GM23338 (cell line): ENCODE results near the gene ATF7. TPM values are rescaled to one million over a fixed set of nuclear protein-coding genes. Genes with fewer than 3 reads are reported as not detected.

Experiments used
- ATAC-seq: fragments of 200-7000 bp; cut with Tn5 transposase; 3 replicates; pipeline ENCODE4 v1.9.1; 2020
- DNase-seq: peaks from one replicate; pipeline ENCODE4 v3.0.0-alpha.2; 2015; ENCODE audit warnings: low spot score
- H2AFZ ChIP-seq: fragments of 200-600 bp; sonication (generic); 2 replicates; pipeline ENCODE4 v1.8.0; 2016; ENCODE audit warnings: antibody characterized with exemption, mild to moderate bottlenecking, moderate library complexity
- H3F3A ChIP-seq: fragments of 200-600 bp; sonication (generic); replicated peaks from 2 replicates; pipeline ENCODE4 v1.8.0; 2017; ENCODE audit warnings: antibody characterized with exemption, mixed run types, low read depth
- H3K27ac ChIP-seq: fragments of 200-600 bp; sonication (generic); 2 replicates; pipeline ENCODE4 v1.6.1; 2016; ENCODE audit warnings: low read depth
- H3K27me3 ChIP-seq: fragments of 200-600 bp; sonication (generic); 2 replicates; pipeline ENCODE4 v1.8.0; 2016; ENCODE audit warnings: mild to moderate bottlenecking, mixed run types, moderate library complexity; ENCODE audit not compliant: insufficient read depth
- H3K36me3 ChIP-seq: fragments of 200-600 bp; sonication (generic); 2 replicates; pipeline ENCODE4 v1.8.0; 2016; ENCODE audit warnings: mild to moderate bottlenecking; ENCODE audit not compliant: insufficient read depth
- H3K4me1 ChIP-seq: fragments of 200-600 bp; sonication (generic); 2 replicates; pipeline ENCODE4 v1.8.0; 2016; ENCODE audit warnings: mild to moderate bottlenecking, moderate library complexity; ENCODE audit not compliant: insufficient read depth
- H3K4me2 ChIP-seq: fragments of 200-600 bp; sonication (generic); 2 replicates; pipeline ENCODE4 v1.7.1; 2017; ENCODE audit warnings: mixed run types
- H3K4me3 ChIP-seq: fragments of 200-600 bp; sonication (generic); 2 replicates; pipeline ENCODE4 v1.6.1; 2016; ENCODE audit warnings: mixed run types
- H3K79me2 ChIP-seq: fragments of 200-600 bp; sonication (generic); replicated peaks from 2 replicates; pipeline ENCODE4 v1.8.0; 2017; ENCODE audit warnings: mild to moderate bottlenecking; ENCODE audit not compliant: insufficient read depth
- H3K9me2 ChIP-seq: fragments of 200-600 bp; sonication (generic); 2 replicates; pipeline ENCODE4 v1.8.0; 2017; ENCODE audit not compliant: insufficient read depth
- H4K20me1 ChIP-seq: fragments of 200-600 bp; sonication (generic); replicated peaks from 2 replicates; pipeline ENCODE4 v1.8.0; 2017; ENCODE audit warnings: mild to moderate bottlenecking; ENCODE audit not compliant: insufficient read depth
- H3K27ac Mint-ChIP-seq: 2 replicates; pipeline ENCODE4 v1.8.0; 2020; ENCODE audit warnings: inconsistent platforms, mild to moderate bottlenecking, moderate library complexity, mixed read lengths
- H3K27me3 Mint-ChIP-seq: 3 replicates; pipeline ENCODE4 v1.8.0; 2022; ENCODE audit warnings: low read depth, mild to moderate bottlenecking, moderate library complexity, mixed read lengths, inconsistent platforms; ENCODE audit not compliant: insufficient read depth, poor library complexity
- H3K36me3 Mint-ChIP-seq: 3 replicates; pipeline ENCODE4 v1.8.0; 2021; ENCODE audit warnings: low read depth, mild to moderate bottlenecking, inconsistent platforms, moderate library complexity, mixed read lengths
- H3K4me1 Mint-ChIP-seq: 3 replicates; pipeline ENCODE4 v1.8.0; 2020; ENCODE audit warnings: mild to moderate bottlenecking, inconsistent platforms, mixed read lengths
- H3K4me3 Mint-ChIP-seq: 3 replicates; pipeline ENCODE4 v1.8.0; 2021; ENCODE audit warnings: moderate library complexity, mild to moderate bottlenecking, inconsistent platforms, mixed read lengths
- H3K9me3 Mint-ChIP-seq: 3 replicates; pipeline ENCODE4 v1.8.0; 2020; ENCODE audit warnings: moderate library complexity, mild to moderate bottlenecking, inconsistent platforms, mixed read lengths
- CREB1 ChIP-seq: fragments of 250-450 bp; sonication (Bioruptor Pico); IDR thresholded peaks from 2 replicates; pipeline ENCODE4 v1.5.0; 2020; ENCODE audit warnings: low read depth, mild to moderate bottlenecking, moderate library complexity
- EZH2 ChIP-seq: fragments of 200-600 bp; sonication (generic); IDR thresholded peaks from one replicate; pipeline ENCODE4 v1.8.0; 2017; ENCODE audit warnings: antibody characterized with exemption, mild to moderate bottlenecking, low read depth; ENCODE audit not compliant: unreplicated experiment
- EZH2phosphoT487 ChIP-seq: fragments of 200-600 bp; sonication (generic); IDR thresholded peaks from one replicate; pipeline ENCODE4 v1.8.1; 2018; ENCODE audit warnings: antibody characterized with exemption; ENCODE audit not compliant: unreplicated experiment
- JUNB ChIP-seq: IDR thresholded peaks from one replicate; pipeline ENCODE4 v1.6.1; 2016; ENCODE audit warnings: antibody characterized with exemption; ENCODE audit not compliant: unreplicated experiment
- NANOG ChIP-seq: IDR thresholded peaks from 2 replicates; pipeline ENCODE4 v1.6.1; 2016; ENCODE audit warnings: antibody characterized with exemption, borderline replicate concordance
- POLR2AphosphoS5 ChIP-seq: IDR thresholded peaks from 2 replicates; pipeline ENCODE4 v1.6.1; 2016; ENCODE audit warnings: antibody characterized with exemption, low read depth
- REST ChIP-seq: IDR thresholded peaks from one replicate; pipeline ENCODE4 v1.6.1; 2018; ENCODE audit warnings: antibody characterized with exemption; ENCODE audit not compliant: unreplicated experiment
- STAT1 ChIP-seq: IDR thresholded peaks from one replicate; pipeline ENCODE4 v1.6.1; 2016; ENCODE audit warnings: antibody characterized with exemption; ENCODE audit not compliant: unreplicated experiment
- ZNF114 ChIP-seq: fragments of 250-450 bp; sonication (Bioruptor Pico); IDR thresholded peaks from 2 replicates; pipeline ENCODE4 v1.5.0; 2020; ENCODE audit warnings: mild to moderate bottlenecking, moderate library complexity
- ZNF331 ChIP-seq: fragments of 250-450 bp; sonication (Bioruptor Pico); IDR thresholded peaks from 2 replicates; pipeline ENCODE4 v1.5.0; 2020; ENCODE audit warnings: low read depth, mild to moderate bottlenecking, moderate library complexity
- polyA plus RNA-seq: library from polyadenylated mRNA; unstranded; fragments of >200 nt; fragmentation: Nextera tagmentation; extraction: Ambion mirVana; gene quantifications from 2 replicates; pipeline ENCODE4 v1.2.1, GENCODE V29; 2016
- total RNA-seq: library from RNA; depleted of rRNA; stranded (reverse); fragments of >200 nt; shearing (Covaris generic); gene quantifications from 2 replicates; pipeline ENCODE4 v1.2.3, GENCODE V29; 2014
- TF ChIP-seq, protein P1 (sequence below), 2 experiments: fragments of 200-600 bp in 1 of 2; sonication (generic) in 1 of 2; conservative IDR thresholded peaks; 2 replicates each; pipeline versions ENCODE4 v1.5.1 to v1.6.1; 2016 to 2017; ENCODE audit warnings: antibody characterized with exemption in 2 of 2, low read depth in 2 of 2, mild to moderate bottlenecking in 2 of 2, moderate library complexity in 1 of 2
- TF ChIP-seq, protein P2 (sequence below): IDR thresholded peaks from 2 replicates; pipeline ENCODE4 v1.6.1; 2016; ENCODE audit warnings: antibody characterized with exemption

ATF7 gene
- total and polyA plus RNA-seq, 2 experiments from 2014 or later = 13.9 to 16.3 TPM

DNA sequence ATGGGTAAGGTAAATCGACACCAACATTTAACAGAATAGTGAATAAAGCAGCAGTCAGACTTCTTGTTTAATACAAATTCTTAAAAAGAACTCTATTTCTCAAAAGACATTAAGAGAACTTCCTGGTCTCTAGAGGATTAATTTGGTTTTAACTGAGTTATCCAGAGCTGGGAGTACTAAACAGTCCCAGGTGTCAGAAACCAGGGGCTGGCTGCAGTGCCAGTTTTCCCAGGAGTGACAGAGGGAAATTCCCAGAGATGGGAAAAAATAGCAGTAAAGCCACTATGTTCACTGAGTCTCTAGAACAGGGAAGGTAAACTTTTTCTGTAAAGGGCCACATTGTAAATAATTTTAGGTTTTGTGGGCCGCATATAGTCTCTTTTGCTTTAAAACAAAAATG lies 40.9 kb upstream of the ATF7 start (continued):
- TF ChIP-seq REST (no peak), EZH2 (no peak), JUNB (no peak), ZNF114 (CRISPR knock-in tag) (no peak), CREB1 (CRISPR knock-in tag) (no peak), ZNF331 (CRISPR knock-in tag) (no peak)
- TF ChIP-seq, protein P1, sequence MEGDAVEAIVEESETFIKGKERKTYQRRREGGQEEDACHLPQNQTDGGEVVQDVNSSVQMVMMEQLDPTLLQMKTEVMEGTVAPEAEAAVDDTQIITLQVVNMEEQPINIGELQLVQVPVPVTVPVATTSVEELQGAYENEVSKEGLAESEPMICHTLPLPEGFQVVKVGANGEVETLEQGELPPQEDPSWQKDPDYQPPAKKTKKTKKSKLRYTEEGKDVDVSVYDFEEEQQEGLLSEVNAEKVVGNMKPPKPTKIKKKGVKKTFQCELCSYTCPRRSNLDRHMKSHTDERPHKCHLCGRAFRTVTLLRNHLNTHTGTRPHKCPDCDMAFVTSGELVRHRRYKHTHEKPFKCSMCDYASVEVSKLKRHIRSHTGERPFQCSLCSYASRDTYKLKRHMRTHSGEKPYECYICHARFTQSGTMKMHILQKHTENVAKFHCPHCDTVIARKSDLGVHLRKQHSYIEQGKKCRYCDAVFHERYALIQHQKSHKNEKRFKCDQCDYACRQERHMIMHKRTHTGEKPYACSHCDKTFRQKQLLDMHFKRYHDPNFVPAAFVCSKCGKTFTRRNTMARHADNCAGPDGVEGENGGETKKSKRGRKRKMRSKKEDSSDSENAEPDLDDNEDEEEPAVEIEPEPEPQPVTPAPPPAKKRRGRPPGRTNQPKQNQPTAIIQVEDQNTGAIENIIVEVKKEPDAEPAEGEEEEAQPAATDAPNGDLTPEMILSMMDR (conservative IDR thresholded peaks at IDR 0.05; ENCODE audit: low read depth in 2 of 2) = no peak

- Histone ChIP-seq H3K4me1 (no peaks in the 10 kb centered on the region), H4K20me1 (no peaks in the 10 kb centered on the region; the same call in none of the 2 replicates), H3K79me2 (no peaks in the 10 kb centered on the region), H3K36me3 (peaks cover 50% of the 10 kb centered on the region), H3K4me3 (no peak overlapping the region), H3K4me2 (no peak overlapping the region), H3K27ac (no peak overlapping the region), H3K9me2 (no peaks in the 10 kb centered on the region), H3K27me3 (no peaks in the 10 kb centered on the region), H2AFZ (no peak overlapping the region), H3F3A (peaks cover 20% of the 10 kb centered on the region)
- no peak overlapping the region for H3K4me3 Mint-ChIP-seq
- H3K27ac Mint-ChIP-seq = no peak overlapping the region
- no peaks in the 10 kb centered on the region for H3K9me3 Mint-ChIP-seq
- peaks cover 71% of the 10 kb centered on the region for H3K36me3 Mint-ChIP-seq
- peaks cover 3% of the 10 kb centered on the region; the same call in 2 of the 3 replicates for H3K4me1 Mint-ChIP-seq
- ATAC-seq (no peak), DNase-seq (no peak)
- H3K27me3 Mint-ChIP-seq = peaks cover 10% of the 10 kb centered on the region
- TF ChIP-seq JUNB (no peak), EZH2 (no peak), EZH2phosphoT487 (no peak), ZNF331 (CRISPR knock-in tag) (no peak), STAT1 (no peak), NANOG (no peak), CREB1 (CRISPR knock-in tag) (no peak), REST (no peak), POLR2AphosphoS5 (no peak)
- TF ChIP-seq, protein P2, sequence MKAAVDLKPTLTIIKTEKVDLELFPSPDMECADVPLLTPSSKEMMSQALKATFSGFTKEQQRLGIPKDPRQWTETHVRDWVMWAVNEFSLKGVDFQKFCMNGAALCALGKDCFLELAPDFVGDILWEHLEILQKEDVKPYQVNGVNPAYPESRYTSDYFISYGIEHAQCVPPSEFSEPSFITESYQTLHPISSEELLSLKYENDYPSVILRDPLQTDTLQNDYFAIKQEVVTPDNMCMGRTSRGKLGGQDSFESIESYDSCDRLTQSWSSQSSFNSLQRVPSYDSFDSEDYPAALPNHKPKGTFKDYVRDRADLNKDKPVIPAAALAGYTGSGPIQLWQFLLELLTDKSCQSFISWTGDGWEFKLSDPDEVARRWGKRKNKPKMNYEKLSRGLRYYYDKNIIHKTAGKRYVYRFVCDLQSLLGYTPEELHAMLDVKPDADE = no peak
- TF ChIP-seq, protein P1 (conservative IDR thresholded peaks at IDR 0.05; ENCODE audit: low read depth in 2 of 2) = no peak
Observed at GRCh38 chr12:53664936-53665335, 38.8 kb upstream of the ATF7 start.
